Neural progenitor cell (in vitro differentiated cells): ENCODE data around the gene ANKRD18A.
"Not testable (repeated sequence)": the region's sequence is repeated elsewhere in the genome, so short reads cannot be mapped to it uniquely, and the experiment has no call there.

Experiments
- CTCF ChIP-seq: fragments of 200-600 bp; sonication (generic); IDR thresholded peaks from 2 replicates; pipeline ENCODE4 v1.5.1; 2017; ENCODE audit warnings: antibody characterized with exemption, mild to moderate bottlenecking
- EZH2phosphoT487 ChIP-seq: fragments of 200-600 bp; sonication (generic); IDR thresholded peaks from 2 replicates; pipeline ENCODE4 v1.6.1; 2017; ENCODE audit warnings: antibody characterized with exemption

GRCh38 chr9:38561134-38561533 is 59.3 kb downstream of the ANKRD18A start:
- not testable (repeated sequence) for TF ChIP-seq CTCF, EZH2phosphoT487
